Heart right ventricle (tissue), 16 donors: ENCODE measurements around the gene RNF183. TPM values are rescaled to one million over a fixed set of nuclear protein-coding genes. Genes with fewer than 3 reads are reported as not detected.

Experiments used
- ATAC-seq, 8 donors: fragments of 200-7000 bp; cut with Tn5 transposase; one replicate each; pipeline ENCODE4 v1.9.1; 2020; ENCODE audit warnings: mild to moderate bottlenecking in 8 of 8, moderate library complexity in 8 of 8, moderate number of reproducible peaks in 1 of 8
- DNase-seq, 2 donors: peaks; one replicate each; pipeline ENCODE4 v3.0.0-alpha.2; 2020
- H3K27ac ChIP-seq, 10 donors: fragments of 200-600 bp; sonication (generic) in 2 of 10; one replicate each; pipeline versions ENCODE4 v1.5.0 to v1.8.0; 2020 to 2022; ENCODE audit warnings: mild to moderate bottlenecking in 3 of 10
- H3K27me3 ChIP-seq, 7 donors: fragments of 200-600 bp; one replicate each; pipeline ENCODE4 v1.8.0; 2021 to 2022; ENCODE audit warnings: mild to moderate bottlenecking in 2 of 7
- H3K36me3 ChIP-seq, 9 donors: fragments of 200-600 bp; sonication (generic) in 1 of 9; one replicate each; pipeline versions ENCODE4 v1.5.0 to v1.8.0; 2020 to 2022; ENCODE audit warnings: mild to moderate bottlenecking in 2 of 9
- H3K4me1 ChIP-seq, 9 donors: fragments of 200-600 bp; sonication (generic) in 1 of 9; one replicate each; pipeline versions ENCODE4 v1.5.0 to v1.8.0; 2020 to 2022; ENCODE audit warnings: mild to moderate bottlenecking in 4 of 9
- H3K4me3 ChIP-seq, 10 donors: fragments of 200-600 bp; sonication (generic) in 2 of 10; one replicate each; pipeline versions ENCODE4 v1.5.0 to v1.8.0; 2020 to 2022; ENCODE audit warnings: mild to moderate bottlenecking in 7 of 10, moderate library complexity in 2 of 10
- H3K9me3 ChIP-seq, 11 donors: fragments of 200-600 bp in 10 of 11; sonication (generic) in 2 of 11; one replicate each; pipeline versions ENCODE4 v1.5.0 to v1.8.0; 2013 to 2022; ENCODE audit warnings: mild to moderate bottlenecking in 2 of 11, control low read depth in 1 of 11, moderate library complexity in 1 of 11
- CTCF ChIP-seq, 9 donors: fragments of 200-600 bp; sonication (generic) in 2 of 9; IDR thresholded peaks; one replicate each; pipeline versions ENCODE4 v1.5.0 to v1.8.0; 2021 to 2022; ENCODE audit warnings: antibody characterized with exemption in 9 of 9, mild to moderate bottlenecking in 5 of 9, moderate library complexity in 1 of 9
- WGBS, 2 donors: extraction: QIAGEN DNeasy Blood & Tissue Kit; methylation state at CpG; one replicate each; pipeline ENCODE4 v1.1.7; 2013; ENCODE audit warnings: inconsistent platforms in 1 of 2; 5-methylcytosine and 5-hydroxymethylcytosine counted together
- intact Hi-C, 10 donors: fragments of 100-400 bp; cut with DNase I; formaldehyde crosslinking; loops; one replicate each; pipeline versions ENCODE4 v1.11.1 to v1.14.2; 2022
- polyA plus RNA-seq, 2 donors: library from polyadenylated mRNA; stranded (reverse); fragments of 200-250 nt; gene quantifications; one replicate each; pipeline ENCODE4 v1.2.3, GENCODE V29; 2013
- total RNA-seq, 10 donors: library from RNA; stranded (reverse); fragmentation: NEBNext Ultra II Directional in 3 of 10; extraction: Animal tissue kit (Norgen Biotek cat#: 25700) in 3 of 10; gene quantifications; one replicate each; pipeline versions ENCODE4 v1.2.1 to v1.2.4, GENCODE V29; 2021 to 2023
- donor health status: Arrhythmogenic right ventricular cardiomyopathy.
- donor health status: ischemic (EF 13 %, LVEDD 7.1; RV severe dilation, severe dysfunction).
- donor health status: healthy with polysubstance abuse.
- donor health status: DM: no; HTN: yes; CAD: no.
- donor health status: DM: no; HTN: no; CAD: no.
- donor health status: ischemic (EF 25% LVEDD 6.9; RV normal size, moderate dysfunction).
- donor health status: ischemic (EF 25% LVEDD 5.7; RV mildly dilated, moderate dysfunction).
- donor health status: healthy.
- donor health status: DM: yes; HTN: yes; CAD: no.
- donor health status: Ischemic cardiomyopathy.
- donor health status: ischemic (EF 35%, LVEDD 5.7; RV mildly dilated, moderate dysfunction).
- donor health status: nonischemic (EF 11% LVEDD 7.7; RV severe dilation, severe dysfunction).
- donor health status: DM: yes; HTN: yes; CAD: no.
- donor health status: PGD.
- donor health status: ischemic (EF 29% LVEDD 5.4; RV normal size, mild dysfunction).
- donor health status: nonischemic (EF 23%, LVEDD 6.1; RV moderate dilation, normal function).

RNF183 gene
- total and polyA plus RNA-seq, 12 donors = 0.03 to 0.53 TPM; not detected in 10

GRCh38 chr9:113326230-113326629 is 23.1 kb upstream of the RNF183 start:
- DNase-seq (no peak), ATAC-seq (no peak)
- intact Hi-C loops = no loop called here
- H3K27me3 ChIP-seq = no peaks in the 10 kb centered on the region
- H3K36me3 ChIP-seq = peaks cover 0 to 24% (median 2%) of the 10 kb centered on the region in 9 donors
- no peak overlapping the region for H3K27ac ChIP-seq
- peaks cover 0 to 14% (median 0%) of the 10 kb centered on the region in 9 donors for H3K4me1 ChIP-seq
- no peaks in the 10 kb centered on the region for H3K9me3 ChIP-seq
- no peak for TF ChIP-seq CTCF (IDR thresholded peaks at IDR 0.05)
- H3K4me3 ChIP-seq = no peak overlapping the region
- WGBS, 2 donors = 95 to 97% methylated on average over 4 of the region's 4 CpGs

- Histone ChIP-seq H3K4me1 (peaks cover 0 to 3% (median 0%) of the 10 kb centered on the region in 9 donors), H3K9me3 (no peaks in the 10 kb centered on the region), H3K4me3 (no peak overlapping the region), H3K27me3 (no peaks in the 10 kb centered on the region), H3K27ac (no peak overlapping the region), H3K36me3 (peaks cover 0 to 48% (median 6%) of the 10 kb centered on the region in 9 donors)
- DNase-seq (no peak), ATAC-seq (no peak)
- 75 to 82% methylated on average over 6 of the region's 6 CpGs for WGBS, 2 donors
- no peak for TF ChIP-seq CTCF (IDR thresholded peaks at IDR 0.05)
- intact Hi-C loops = no loop called here
Observed at GRCh38 chr9:113322671-113323070, 19.5 kb upstream of the RNF183 start.

GRCh38 chr9:113320051-113320450 is 16.9 kb upstream of the RNF183 start:
- no peak overlapping the region for H3K27ac ChIP-seq
- no peak for TF ChIP-seq CTCF (IDR thresholded peaks at IDR 0.05)
- no peaks in the 10 kb centered on the region for H3K27me3 ChIP-seq
- H3K9me3 ChIP-seq = no peaks in the 10 kb centered on the region
- H3K4me3 ChIP-seq = no peak overlapping the region
- no peak for ATAC-seq
- WGBS, 2 donors = 94 to 96% methylated on average over 3 of the region's 3 CpGs
- no peak for DNase-seq
- H3K36me3 ChIP-seq = peaks cover 0 to 57% (median 6%) of the 10 kb centered on the region in 9 donors
- intact Hi-C loops = no loop called here
- no peaks in the 10 kb centered on the region for H3K4me1 ChIP-seq

- peaks cover 0 to 57% (median 6%) of the 10 kb centered on the region in 9 donors for H3K36me3 ChIP-seq
Observed at GRCh38 chr9:113319054-113319453, 15.9 kb upstream of the RNF183 start.

More at GRCh38 chr9:113319054-113319453, 15.9 kb upstream of the RNF183 start:
- H3K9me3 ChIP-seq = no peaks in the 10 kb centered on the region
- no peaks in the 10 kb centered on the region for H3K27me3 ChIP-seq
- no peak overlapping the region for H3K4me3 ChIP-seq
- no peak overlapping the region for H3K27ac ChIP-seq
- WGBS, 2 donors = 87 to 91% methylated on average over 2 of the region's 2 CpGs
- H3K4me1 ChIP-seq = no peaks in the 10 kb centered on the region
- ATAC-seq (no peak), DNase-seq (no peak)
- intact Hi-C loops = loop anchor here in 1 of 10 donors (10.0 kb wide), 1 partner anchor 266 kb away; no protein-coding TSS in a partner anchor
- TF ChIP-seq CTCF (IDR thresholded peaks at IDR 0.05) = no peak
